H1 (cell line): ENCODE results near the gene RERE. TPM values are rescaled to one million over a fixed set of nuclear protein-coding genes. Genes with fewer than 3 reads are reported as not detected.

Experiments used
- CTCF ChIA-PET: fragments of 300-600 bp; sonication (Branson Sonifier 250); formaldehyde crosslinking; loops from one replicate; lab custom pipeline; 2021; ENCODE audit not compliant: partially characterized antibody; lab: Charles Lee
- POLR2A ChIA-PET: fragments of 300-600 bp; sonication (Branson Sonifier 250); formaldehyde crosslinking; loops from one replicate; lab custom pipeline; 2021; ENCODE audit warnings: inconsistent platforms; ENCODE audit not compliant: partially characterized antibody; lab: Charles Lee
- DNase-seq, 2 experiments: peaks; one replicate each; pipeline versions ENCODE4 v3.0.0 to v3.0.0-alpha.2; 2010 to 2022; ENCODE audit warnings: low spot score in 2 of 2, low read depth in 1 of 2, mixed read lengths in 1 of 2
- FAIRE-seq: peaks from 2 replicates; lab custom pipeline; 2011; peaks lifted over from hg19 to GRCh38; lab: Jason Lieb, UNC
- H2AFZ ChIP-seq: 2 replicates; pipeline ENCODE4 v1.8.1; 2012; ENCODE audit warnings: low read length, inconsistent platforms
- H2AK5ac ChIP-seq: 2 replicates; pipeline ENCODE4 v1.6.1; 2013; ENCODE audit warnings: low read depth, low read length
- H2BK120ac ChIP-seq: replicated peaks from 2 replicates; pipeline ENCODE3; 2013; ENCODE audit warnings: low read depth, low read length, inconsistent platforms
- H2BK12ac ChIP-seq: 2 replicates; pipeline ENCODE4 v1.6.1; 2013; ENCODE audit warnings: low read depth, low read length
- H2BK15ac ChIP-seq: 2 replicates; pipeline ENCODE4 v1.6.1; 2013; ENCODE audit warnings: low read length
- H2BK20ac ChIP-seq: 2 replicates; pipeline ENCODE4 v1.6.1; 2013; ENCODE audit warnings: low read length
- H2BK5ac ChIP-seq: 2 replicates; pipeline ENCODE4 v1.6.1; 2013; ENCODE audit warnings: low read depth, low read length
- H3K14ac ChIP-seq: 2 replicates; pipeline ENCODE4 v1.6.1; 2013; ENCODE audit warnings: inconsistent platforms; ENCODE audit not compliant: insufficient read length
- H3K18ac ChIP-seq: 2 replicates; pipeline ENCODE4 v1.6.1; 2013; ENCODE audit warnings: low read length; ENCODE audit errors: extremely low read depth
- H3K23ac ChIP-seq: 2 replicates; pipeline ENCODE4 v1.6.1; 2013; ENCODE audit warnings: inconsistent platforms; ENCODE audit not compliant: insufficient read length
- H3K23me2 ChIP-seq: 2 replicates; pipeline ENCODE4 v1.6.1; 2013; ENCODE audit warnings: low read depth, low read length
- H3K27ac ChIP-seq: 2 replicates; pipeline ENCODE4 v1.6.1; 2011; ENCODE audit warnings: low read depth, low read length, inconsistent platforms
- H3K27me3 ChIP-seq, 4 experiments: replicated peaks in 1 of 4; 1 replicate in 1 of 4; 2 replicates in 3 of 4; pipeline versions ENCODE4 v1.6.1 to v1.8.1; 2011 to 2013; ENCODE audit warnings: low read length in 3 of 4, mild to moderate bottlenecking in 3 of 4, inconsistent platforms in 2 of 4, mixed read lengths in 2 of 4, moderate library complexity in 1 of 4; ENCODE audit not compliant: control insufficient read depth in 3 of 4, insufficient read depth in 3 of 4; ENCODE audit errors: extremely low read depth in 1 of 4
- H3K36me3 ChIP-seq, 4 experiments: 2 replicates each; pipeline versions ENCODE4 v1.6.1 to v1.8.1; 2011 to 2013; ENCODE audit warnings: mild to moderate bottlenecking in 4 of 4, low read length in 3 of 4, moderate library complexity in 2 of 4, control low read depth in 1 of 4, inconsistent platforms in 1 of 4; ENCODE audit not compliant: insufficient read depth in 4 of 4, control insufficient read depth in 2 of 4
- H3K4ac ChIP-seq: replicated peaks from 2 replicates; pipeline ENCODE3; 2013; ENCODE audit warnings: low read length, low read depth, mixed read lengths, inconsistent platforms; ENCODE audit not compliant: insufficient read length
- H3K4me1 ChIP-seq, 4 experiments: replicated peaks in 1 of 4; 1 replicate in 1 of 4; 2 replicates in 3 of 4; pipeline versions ENCODE4 v1.6.1 to v1.8.1; 2011 to 2013; ENCODE audit warnings: low read length in 3 of 4, inconsistent platforms in 2 of 4, mixed read lengths in 1 of 4; ENCODE audit not compliant: insufficient read depth in 4 of 4, control insufficient read depth in 3 of 4
- H3K4me2 ChIP-seq, 2 experiments: 2 replicates each; pipeline versions ENCODE4 v1.6.1 to v1.8.1; 2011 to 2013; ENCODE audit warnings: low read depth in 2 of 2, low read length in 2 of 2, control low read depth in 1 of 2, inconsistent platforms in 1 of 2, mild to moderate bottlenecking in 1 of 2; ENCODE audit not compliant: insufficient read depth in 1 of 2
- H3K4me3 ChIP-seq, 4 experiments: fragments of 200-600, 300-600 bp in 1 of 4; sonication (generic), shearing (Covaris generic), sonication (Bioruptor Twin) in 1 of 4; 2 replicates each; pipeline versions ENCODE4 v1.5.1 to v1.8.1; 2011 to 2016; ENCODE audit warnings: low read length in 4 of 4, low read depth in 3 of 4, control low read depth in 2 of 4, inconsistent platforms in 2 of 4, mild to moderate bottlenecking in 2 of 4, mixed read lengths in 1 of 4, moderate library complexity in 1 of 4; ENCODE audit not compliant: insufficient read depth in 2 of 4; ENCODE audit errors: extremely low read depth in 1 of 4
- H3K56ac ChIP-seq: replicated peaks from 2 replicates; pipeline ENCODE3; 2013; ENCODE audit warnings: low read depth, mild to moderate bottlenecking, mixed read lengths, low read length, inconsistent platforms; ENCODE audit not compliant: insufficient read length
- H3K79me1 ChIP-seq: 2 replicates; pipeline ENCODE4 v1.6.1; 2013; ENCODE audit warnings: low read depth, low read length, control low read depth
- H3K79me2 ChIP-seq, 2 experiments: 2 replicates each; pipeline versions ENCODE4 v1.6.1 to v1.8.1; 2012 to 2013; ENCODE audit warnings: low read length in 2 of 2, mild to moderate bottlenecking in 2 of 2, inconsistent platforms in 1 of 2; ENCODE audit not compliant: insufficient read depth in 2 of 2, control insufficient read depth in 1 of 2
- H3K9ac ChIP-seq, 4 experiments: replicated peaks in 1 of 4; 1 replicate in 1 of 4; 2 replicates in 3 of 4; pipeline versions ENCODE4 v1.6.1 to v1.8.1; 2011 to 2013; ENCODE audit warnings: low read depth in 3 of 4, low read length in 3 of 4, control low read depth in 2 of 4, mild to moderate bottlenecking in 2 of 4, moderate library complexity in 2 of 4, inconsistent platforms in 1 of 4; ENCODE audit errors: extremely low read depth in 1 of 4
- H3K9me3 ChIP-seq, 2 experiments: 2 replicates each; pipeline versions ENCODE4 v1.6.1 to v1.8.1; 2012 to 2013; ENCODE audit warnings: mild to moderate bottlenecking in 2 of 2, moderate library complexity in 2 of 2, control low read depth in 1 of 2, inconsistent platforms in 1 of 2, low read depth in 1 of 2, low read length in 1 of 2, mixed read lengths in 1 of 2; ENCODE audit not compliant: insufficient read depth in 2 of 2
- H4K20me1 ChIP-seq, 2 experiments: replicated peaks in 1 of 2; 2 replicates each; pipeline versions ENCODE3 to v1.8.1; 2011 to 2013; ENCODE audit warnings: inconsistent platforms in 2 of 2, low read length in 2 of 2, mild to moderate bottlenecking in 1 of 2; ENCODE audit not compliant: insufficient read depth in 2 of 2, control insufficient read depth in 1 of 2
- H4K5ac ChIP-seq: 2 replicates; pipeline ENCODE4 v1.6.1; 2013; ENCODE audit warnings: low read length, low read depth, mixed read lengths, inconsistent platforms; ENCODE audit not compliant: insufficient read length
- H4K8ac ChIP-seq: 2 replicates; pipeline ENCODE4 v1.8.0; 2013; ENCODE audit warnings: mild to moderate bottlenecking, moderate library complexity, low read length, inconsistent platforms; ENCODE audit not compliant: insufficient read depth; ENCODE audit errors: extremely low read depth
- H4K91ac ChIP-seq: replicated peaks from 2 replicates; pipeline ENCODE3; 2013; ENCODE audit warnings: low read length, mixed read lengths, inconsistent platforms; ENCODE audit not compliant: insufficient read length
- BCL11A ChIP-seq, 2 experiments: IDR thresholded peaks; one replicate each; pipeline ENCODE4 v1.6.1; 2011; ENCODE audit warnings: low read depth in 2 of 2, low read length in 2 of 2, mild to moderate bottlenecking in 2 of 2
- BRCA1 ChIP-seq: IDR thresholded peaks from 2 replicates; pipeline ENCODE4 v1.6.1; 2012; ENCODE audit warnings: low read depth, low read length, improper control_type of control experiment
- CBX5 ChIP-seq: fragments of 300-800, 300-1000 bp; sonication (generic); IDR thresholded peaks from 2 replicates; pipeline ENCODE4 v1.7.1; 2016; ENCODE audit warnings: antibody characterized with exemption, low read length, low read depth
- CHD2 ChIP-seq: IDR thresholded peaks from 2 replicates; pipeline ENCODE4 v1.6.1; 2012; ENCODE audit warnings: low read length, improper control_type of control experiment
- CREB1 ChIP-seq: IDR thresholded peaks from 2 replicates; pipeline ENCODE4 v1.6.1; 2012; ENCODE audit warnings: inconsistent platforms
- EGR1 ChIP-seq: IDR thresholded peaks from 2 replicates; pipeline ENCODE4 v1.6.1; 2011; ENCODE audit warnings: low read depth, low read length, borderline replicate concordance
- EZH2 ChIP-seq: fragments of 200-600 bp; sonication (generic); IDR thresholded peaks from 2 replicates; pipeline ENCODE4 v1.7.1; 2012; ENCODE audit warnings: low read depth, mild to moderate bottlenecking, moderate library complexity, low read length, inconsistent platforms; ENCODE audit not compliant: severe bottlenecking
- NANOG ChIP-seq: IDR thresholded peaks from 2 replicates; pipeline ENCODE4 v1.6.1; 2011; ENCODE audit warnings: low read length, low read depth, mild to moderate bottlenecking, inconsistent platforms; ENCODE audit not compliant: insufficient read depth, poor library complexity, severe bottlenecking
- PHF8 ChIP-seq: fragments of 200-600 bp; sonication (generic); conservative IDR thresholded peaks from 2 replicates; pipeline ENCODE4 v1.7.1; 2012; ENCODE audit warnings: low read depth, mild to moderate bottlenecking, inconsistent platforms, low read length, moderate library complexity
- POU5F1 ChIP-seq: IDR thresholded peaks from 2 replicates; pipeline ENCODE4 v1.6.1; 2011; ENCODE audit warnings: low read depth, mild to moderate bottlenecking, low read length, moderate library complexity
- SIRT6 ChIP-seq: IDR thresholded peaks from one replicate; pipeline ENCODE4 v1.7.1; 2012; ENCODE audit warnings: low read length, inconsistent platforms
- SP1 ChIP-seq: IDR thresholded peaks from 2 replicates; pipeline ENCODE4 v1.6.1; 2011; ENCODE audit warnings: low read depth, low read length
- TAF1 ChIP-seq: IDR thresholded peaks from 2 replicates; pipeline ENCODE4 v1.6.1; 2011; ENCODE audit warnings: mild to moderate bottlenecking, low read depth, low read length
- TBP ChIP-seq: IDR thresholded peaks from 2 replicates; pipeline ENCODE4 v1.6.1; 2011; ENCODE audit warnings: low read depth, low read length, improper control_type of control experiment
- TEAD4 ChIP-seq: IDR thresholded peaks from 2 replicates; pipeline ENCODE4 v1.6.1; 2012; ENCODE audit warnings: low read depth, low read length, inconsistent platforms, mixed read lengths
- WGBS, 2 experiments: shearing (Covaris generic) in 1 of 2; methylation state at CpG; one replicate each; pipeline versions ENCODE4 v1.1.6 to v1.1.7; 2013 to 2015; ENCODE audit warnings: low lambda C conversion rate in 2 of 2, mixed read lengths in 2 of 2, inconsistent platforms in 1 of 2, low coverage in 1 of 2, missing lambda C conversion rate in 1 of 2; ENCODE audit not compliant: insufficient replicate concordance in 2 of 2, insufficient coverage in 1 of 2, insufficient read length in 1 of 2; ENCODE audit errors: extremely low coverage in 1 of 2, missing lambda C conversion rate in 1 of 2; 5-methylcytosine and 5-hydroxymethylcytosine counted together
- polyA plus RNA-seq, 7 experiments: library from polyadenylated mRNA; depleted of rRNA in 3 of 7; stranded (reverse) in 5 of 7; unstranded in 2 of 7; fragments of >200 nt in 5 of 7; fragments of 200-250 nt in 2 of 7; gene quantifications; 1 replicate in 5 of 7; 2 replicates in 1 of 7; 4 replicates in 1 of 7; pipeline versions ENCODE4 v1.2.1 to v1.2.3, GENCODE V29; 2011 to 2013; ENCODE audit warnings: missing spikeins in 2 of 7, mixed read lengths in 2 of 7
- total RNA-seq: library from RNA; stranded (reverse); fragmentation: NEBNext Ultra II Directional; extraction: Animal tissue kit (Norgen Biotek cat#: 25700); gene quantifications from 2 replicates; pipeline ENCODE4 v1.2.1, GENCODE V29; 2021

Gene RERE
- total and polyA plus RNA-seq, 2 of the 8 experiments (the other 6 are each of a cell fraction or from before 2014, with no cell fraction given), result 15.3 to 142 TPM

GRCh38 chr1:8745749-8746390 lies 71.6 kb downstream of the RERE start:
- H3K23ac ChIP-seq, result no peak overlapping the region
- no peak overlapping the region for H3K4me3 ChIP-seq
- H3K9ac ChIP-seq, result no peak overlapping the region
- no peak overlapping the region for H2BK15ac ChIP-seq
- H2AFZ ChIP-seq, result no peak overlapping the region
- H3K79me2 ChIP-seq, result peaks cover 0 to 64% of the 10 kb centered on the region in 2 experiments; a peak in 2 of 4 replicates
- H2BK120ac ChIP-seq, result no peak overlapping the region
- no peak overlapping the region for H2AK5ac ChIP-seq
- no peak overlapping the region for H3K18ac ChIP-seq
- CTCF ChIA-PET, result interaction anchor here (1.1 kb wide), 1 partner anchor 19 kb away, joined by 4 read pairs; no protein-coding TSS in a partner anchor
- no peaks in the 10 kb centered on the region for H3K27me3 ChIP-seq
- H3K36me3 ChIP-seq, result no peaks in the 10 kb centered on the region
- H4K5ac ChIP-seq, result no peak overlapping the region
- WGBS, 2 experiments, result 88% methylated on average over 6 of the region's 6 CpGs; no CpG with 5 or more reads in 1 of the 2 experiments
- DNase-seq (no peak), FAIRE-seq (no peak)
- no peaks in the 10 kb centered on the region for H3K23me2 ChIP-seq
- no peak overlapping the region for H4K91ac ChIP-seq
- no peak overlapping the region for H3K4ac ChIP-seq
- H3K14ac ChIP-seq, result no peak overlapping the region
- no peaks in the 10 kb centered on the region; a peak in 1 of 7 replicates for H3K4me1 ChIP-seq
- H3K4me2 ChIP-seq, result no peak overlapping the region
- no peak overlapping the region for H2BK5ac ChIP-seq
- H4K20me1 ChIP-seq, result peaks cover 0 to 3% of the 10 kb centered on the region in 2 experiments
- H3K79me1 ChIP-seq, result peaks cover 7% of the 10 kb centered on the region
- H2BK12ac ChIP-seq, result no peak overlapping the region
- no peak overlapping the region for H4K8ac ChIP-seq
- POLR2A ChIA-PET, result no interaction called here
- H2BK20ac ChIP-seq, result no peak overlapping the region
- H3K9me3 ChIP-seq, result no peaks in the 10 kb centered on the region
- no peak overlapping the region for H3K27ac ChIP-seq
- H3K56ac ChIP-seq, result no peak overlapping the region
- TF ChIP-seq TBP, result no peak
- no peak for TF ChIP-seq SIRT6
- TF ChIP-seq TEAD4, result no peak
- no peak for TF ChIP-seq TAF1
- no peak for TF ChIP-seq BCL11A (IDR thresholded peaks at IDR 0.05; ENCODE audit: low read depth in 2 of 2, low read length in 2 of 2)
- no peak for TF ChIP-seq EZH2
- no peak for TF ChIP-seq POU5F1
- TF ChIP-seq CHD2, result no peak
- TF ChIP-seq SP1, result no peak
- TF ChIP-seq NANOG, result no peak
- no peak for TF ChIP-seq CREB1
- TF ChIP-seq CBX5, result no peak
- no peak for TF ChIP-seq EGR1
- no peak for TF ChIP-seq BRCA1
- no peak for TF ChIP-seq PHF8
